ENCODE results near the gene PTPRH. TPM values are rescaled to one million over a fixed set of nuclear protein-coding genes. Genes with fewer than 3 reads are reported as not detected.
A peak's percentile ranks its signal among the peaks of the same experiment; 100 is the strongest.

The PTPRH gene, protein sequence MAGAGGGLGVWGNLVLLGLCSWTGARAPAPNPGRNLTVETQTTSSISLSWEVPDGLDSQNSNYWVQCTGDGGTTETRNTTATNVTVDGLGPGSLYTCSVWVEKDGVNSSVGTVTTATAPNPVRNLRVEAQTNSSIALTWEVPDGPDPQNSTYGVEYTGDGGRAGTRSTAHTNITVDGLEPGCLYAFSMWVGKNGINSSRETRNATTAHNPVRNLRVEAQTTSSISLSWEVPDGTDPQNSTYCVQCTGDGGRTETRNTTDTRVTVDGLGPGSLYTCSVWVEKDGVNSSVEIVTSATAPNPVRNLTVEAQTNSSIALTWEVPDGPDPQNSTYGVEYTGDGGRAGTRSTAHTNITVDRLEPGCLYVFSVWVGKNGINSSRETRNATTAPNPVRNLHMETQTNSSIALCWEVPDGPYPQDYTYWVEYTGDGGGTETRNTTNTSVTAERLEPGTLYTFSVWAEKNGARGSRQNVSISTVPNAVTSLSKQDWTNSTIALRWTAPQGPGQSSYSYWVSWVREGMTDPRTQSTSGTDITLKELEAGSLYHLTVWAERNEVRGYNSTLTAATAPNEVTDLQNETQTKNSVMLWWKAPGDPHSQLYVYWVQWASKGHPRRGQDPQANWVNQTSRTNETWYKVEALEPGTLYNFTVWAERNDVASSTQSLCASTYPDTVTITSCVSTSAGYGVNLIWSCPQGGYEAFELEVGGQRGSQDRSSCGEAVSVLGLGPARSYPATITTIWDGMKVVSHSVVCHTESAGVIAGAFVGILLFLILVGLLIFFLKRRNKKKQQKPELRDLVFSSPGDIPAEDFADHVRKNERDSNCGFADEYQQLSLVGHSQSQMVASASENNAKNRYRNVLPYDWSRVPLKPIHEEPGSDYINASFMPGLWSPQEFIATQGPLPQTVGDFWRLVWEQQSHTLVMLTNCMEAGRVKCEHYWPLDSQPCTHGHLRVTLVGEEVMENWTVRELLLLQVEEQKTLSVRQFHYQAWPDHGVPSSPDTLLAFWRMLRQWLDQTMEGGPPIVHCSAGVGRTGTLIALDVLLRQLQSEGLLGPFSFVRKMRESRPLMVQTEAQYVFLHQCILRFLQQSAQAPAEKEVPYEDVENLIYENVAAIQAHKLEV
- 175 TPM for total RNA-seq

DNA sequence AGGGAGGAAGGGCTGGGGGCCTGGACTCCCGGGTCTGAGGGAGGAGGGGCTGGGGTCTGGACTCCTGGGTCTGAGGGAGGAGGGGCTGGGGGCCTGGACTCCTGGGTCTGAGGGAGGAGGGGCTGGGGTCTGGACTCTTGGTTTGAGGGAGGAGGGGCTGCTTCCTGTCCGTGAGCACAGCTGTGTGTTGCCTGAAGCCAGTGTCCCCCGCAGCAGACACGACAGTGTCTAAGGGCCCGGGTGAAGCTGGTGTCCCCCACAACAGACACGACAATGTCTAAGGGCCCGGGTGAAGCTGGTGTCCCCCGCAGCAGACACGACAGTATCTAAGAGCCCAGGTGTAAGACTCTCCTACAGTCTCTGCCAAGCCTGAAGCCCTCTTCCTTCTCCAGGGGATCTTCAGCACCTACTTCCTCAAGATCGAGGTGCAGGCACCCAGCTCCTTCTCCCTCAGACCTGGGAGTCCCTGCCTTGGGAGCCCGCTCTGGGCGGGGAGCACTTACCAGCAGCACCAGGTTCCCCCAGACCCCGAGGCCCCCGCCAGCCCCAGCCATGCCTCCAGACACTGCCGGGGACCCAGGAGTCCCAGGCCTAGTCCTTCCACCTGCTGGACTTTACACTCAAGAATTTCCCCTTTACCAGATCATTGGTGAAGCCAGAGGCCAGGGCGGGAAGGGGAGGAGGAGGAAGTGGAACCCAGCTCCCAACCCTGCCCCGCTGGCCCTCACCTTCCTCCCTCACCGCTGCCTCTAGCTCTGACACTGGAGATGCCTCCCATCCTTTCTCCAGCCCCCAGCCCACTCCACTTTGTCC lies at the start of gene PTPRH:
TSS of gene PTPRH (minus strand) at position 622 of the 813 bp plus-strand sequence. CDS start at position 554, 68 bp downstream.
- DNase-seq (ENCODE audit: low spot score): peak; percentile 62

DNA sequence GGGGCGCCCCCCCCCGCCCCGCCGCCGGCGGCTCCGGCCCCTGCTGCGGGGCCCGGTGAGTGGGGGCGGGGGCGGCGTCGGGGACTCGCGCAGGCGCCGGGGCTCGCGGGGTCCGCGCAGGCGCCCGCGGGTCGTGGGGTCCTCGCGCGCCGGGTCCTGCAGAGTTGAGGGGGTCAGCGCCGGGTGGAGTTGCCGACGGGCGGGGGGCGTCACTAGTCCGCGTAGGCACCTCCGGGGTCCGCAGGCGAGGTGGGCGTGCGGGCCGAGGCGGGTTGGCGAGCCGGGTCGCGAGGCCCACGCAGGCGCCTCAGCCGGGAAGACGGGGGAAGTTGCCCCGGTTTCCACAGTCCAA lies 49.2 kb upstream of the PTPRH start:
- DNase-seq (ENCODE audit: low spot score): no peak

DNA sequence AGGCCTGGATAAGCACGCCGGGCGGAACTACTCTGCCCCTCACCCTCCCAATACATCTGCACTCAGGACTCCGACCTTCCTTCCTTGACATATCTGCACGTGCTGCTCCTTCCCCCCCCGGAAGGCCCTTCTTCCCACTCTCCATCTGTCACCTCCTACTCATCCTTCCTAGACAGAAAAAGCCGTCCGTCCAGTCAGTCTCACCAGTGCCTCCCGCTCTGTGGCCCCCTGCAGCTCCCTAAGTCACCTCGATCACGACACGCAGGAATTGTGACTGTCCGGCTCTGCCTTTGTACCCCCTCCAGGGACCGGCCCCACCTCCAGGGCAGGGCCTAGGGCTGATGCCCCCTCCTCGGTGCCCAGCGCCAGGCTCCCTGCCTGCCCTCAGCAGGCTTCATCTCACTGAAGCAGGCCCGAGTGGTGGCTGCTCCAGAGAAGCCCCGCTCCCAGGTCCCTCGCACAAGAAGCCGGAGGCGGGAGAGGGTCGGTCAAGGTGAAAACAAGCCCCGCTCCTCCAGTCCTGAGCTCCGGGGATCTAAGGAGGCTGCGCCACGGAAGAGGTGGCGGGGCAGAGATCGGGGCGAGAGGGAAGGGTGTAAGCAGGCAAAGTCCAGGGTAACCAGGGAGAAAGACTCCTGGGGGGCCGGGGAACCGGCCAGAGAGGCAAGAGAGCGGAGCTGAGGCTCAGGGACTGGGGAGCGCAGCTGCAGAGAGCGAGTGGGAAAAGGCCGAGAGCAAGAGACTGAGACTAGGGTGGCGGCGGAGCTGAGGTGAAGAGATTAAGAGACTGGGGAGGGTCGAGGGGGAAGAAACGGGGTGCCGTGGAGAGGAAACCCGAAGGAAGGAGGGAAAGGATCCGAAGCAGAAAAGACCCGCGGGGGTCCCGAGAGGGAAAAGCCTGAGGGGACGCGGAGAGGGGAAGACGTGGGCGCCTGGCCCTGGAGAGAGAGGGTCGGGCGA lies 48.4 kb upstream of the PTPRH start:
- no peak for DNase-seq (ENCODE audit: low spot score)

DNA sequence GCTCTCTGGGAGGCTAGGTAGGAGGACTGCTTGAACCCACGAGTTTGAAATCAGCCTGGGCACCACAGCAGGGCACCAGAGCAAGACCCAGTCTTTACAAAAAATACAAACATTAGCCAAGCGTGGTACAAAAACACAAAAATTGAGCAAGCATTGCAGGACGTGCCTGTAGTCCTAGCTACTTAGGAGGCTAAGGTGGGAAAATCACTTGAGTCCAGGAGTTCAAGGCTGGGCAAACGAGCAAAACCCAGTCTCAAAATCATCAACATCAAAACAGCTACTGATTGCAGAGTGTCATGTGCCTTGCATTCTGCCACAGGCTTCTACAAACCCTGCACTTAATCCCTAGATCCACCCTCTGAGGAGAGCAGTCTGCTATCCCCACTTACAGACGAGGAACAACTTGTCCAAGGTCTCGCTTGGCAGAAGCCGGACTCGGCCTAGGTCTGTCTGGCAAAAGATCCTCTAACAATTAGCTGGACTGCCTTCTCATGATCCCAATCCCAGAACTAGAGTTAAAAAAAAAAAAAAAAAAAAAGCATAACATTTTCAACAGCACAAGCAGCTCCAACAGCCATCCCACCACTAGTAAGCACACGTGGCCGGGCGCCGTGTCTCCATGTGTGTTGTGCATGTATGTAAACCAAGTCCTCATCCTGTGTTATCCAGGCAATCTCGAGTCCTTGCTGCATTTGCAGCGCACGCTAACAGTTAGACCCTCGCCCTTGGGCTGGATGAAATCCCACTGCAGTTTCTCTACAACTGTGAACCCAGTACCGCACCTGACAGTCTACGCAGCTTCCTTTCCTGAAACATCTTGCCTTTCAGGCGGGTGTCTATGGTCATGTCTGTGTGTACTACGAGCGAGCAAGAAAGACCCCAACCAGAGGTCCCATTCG lies 47.5 kb upstream of the PTPRH start:
- no peak for DNase-seq (ENCODE audit: low spot score)

DNA sequence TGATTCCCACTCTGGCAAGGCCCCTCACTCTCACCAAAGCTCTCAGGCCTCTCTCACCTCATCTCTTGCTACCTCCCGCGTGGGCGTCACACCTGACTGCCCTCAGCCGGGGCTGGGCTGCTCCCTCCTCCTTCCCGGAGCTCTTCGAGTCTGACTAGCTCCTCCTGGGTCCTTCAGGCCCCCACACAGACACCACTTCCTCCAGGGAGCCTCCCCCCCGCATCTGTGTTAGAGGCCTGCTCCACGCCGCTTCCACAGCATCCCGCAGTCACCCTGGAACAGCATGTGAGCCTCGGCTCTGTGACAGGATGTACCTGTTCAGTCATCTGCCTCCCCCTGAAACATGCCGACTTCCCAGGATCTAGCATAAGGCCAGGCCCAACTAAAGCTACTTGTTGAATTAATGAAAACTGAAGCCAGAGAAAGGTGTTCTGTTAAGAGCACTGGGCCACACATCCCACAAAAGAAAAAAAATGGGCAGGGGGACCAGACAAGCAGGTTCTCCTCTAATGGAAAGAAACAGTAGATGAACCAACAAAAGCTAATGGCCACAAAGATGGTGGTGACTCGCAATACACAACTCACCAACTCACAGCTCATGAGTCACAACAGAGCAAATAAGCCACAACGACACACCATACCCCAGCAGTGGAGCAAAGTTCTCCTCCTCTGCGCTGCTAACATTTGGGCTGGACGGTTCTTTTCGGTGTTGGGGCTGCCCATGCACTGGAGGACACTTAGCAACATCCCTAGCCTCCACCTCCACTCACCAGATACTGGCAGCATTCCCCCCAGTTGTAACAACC lies 46.5 kb upstream of the PTPRH start:
- DNase-seq (ENCODE audit: low spot score): no peak

DNA sequence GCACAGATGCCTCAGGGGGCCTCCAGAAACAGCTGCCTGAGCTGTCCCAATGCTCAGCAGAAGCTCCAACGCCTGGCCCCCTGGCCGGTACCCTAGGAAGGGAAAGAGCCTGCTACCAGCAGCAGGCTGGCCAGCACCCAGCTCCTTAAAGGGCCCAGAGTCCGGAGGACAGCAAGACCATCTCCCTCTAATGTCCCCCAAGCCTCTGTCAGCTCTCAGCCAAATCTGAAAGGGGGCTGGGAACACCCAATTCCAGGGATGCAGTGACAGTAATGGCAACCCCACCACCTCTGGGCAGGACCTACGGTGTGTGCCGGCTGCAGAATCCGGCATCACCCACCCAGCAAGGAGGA lies 45.3 kb upstream of the PTPRH start:
- no peak for DNase-seq (ENCODE audit: low spot score)

DNA sequence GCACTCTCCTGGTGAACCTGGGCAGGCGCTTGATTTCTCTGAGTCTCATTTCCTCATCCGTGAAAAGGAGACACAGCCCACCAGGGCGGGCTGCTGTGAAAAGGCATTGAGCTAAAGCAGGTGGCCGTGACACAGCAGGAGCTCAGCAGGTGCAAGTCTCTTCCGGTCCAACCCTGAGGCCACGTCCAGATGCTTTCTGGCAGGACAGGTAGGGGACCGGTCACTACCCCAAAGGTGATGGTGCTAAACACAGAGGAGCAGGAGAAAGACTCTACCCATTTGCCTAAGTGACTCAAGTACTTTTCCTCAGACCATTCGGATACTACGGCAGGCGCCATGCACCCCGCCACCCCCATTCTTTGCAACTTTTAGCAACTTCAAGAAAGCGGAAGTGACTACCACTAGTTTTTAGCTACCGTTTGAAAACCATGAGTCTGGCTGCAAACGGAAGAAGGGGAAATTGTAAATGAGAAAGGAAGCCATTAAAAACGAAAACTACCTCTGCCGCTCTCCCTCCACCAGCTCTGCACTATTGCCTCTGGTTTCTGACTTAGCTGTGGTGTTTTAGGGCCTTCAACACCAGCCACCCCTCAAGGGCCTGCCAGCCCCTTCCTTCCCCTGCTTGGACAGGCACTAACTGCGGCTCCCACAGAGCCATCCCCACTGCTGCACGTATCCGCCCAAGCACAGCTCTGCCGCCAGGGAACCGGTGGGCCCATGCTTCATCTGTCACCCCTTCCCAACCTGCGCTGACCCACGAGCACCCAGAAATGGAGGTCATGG lies 44.7 kb upstream of the PTPRH start:
- no peak for DNase-seq (ENCODE audit: low spot score)

DNA sequence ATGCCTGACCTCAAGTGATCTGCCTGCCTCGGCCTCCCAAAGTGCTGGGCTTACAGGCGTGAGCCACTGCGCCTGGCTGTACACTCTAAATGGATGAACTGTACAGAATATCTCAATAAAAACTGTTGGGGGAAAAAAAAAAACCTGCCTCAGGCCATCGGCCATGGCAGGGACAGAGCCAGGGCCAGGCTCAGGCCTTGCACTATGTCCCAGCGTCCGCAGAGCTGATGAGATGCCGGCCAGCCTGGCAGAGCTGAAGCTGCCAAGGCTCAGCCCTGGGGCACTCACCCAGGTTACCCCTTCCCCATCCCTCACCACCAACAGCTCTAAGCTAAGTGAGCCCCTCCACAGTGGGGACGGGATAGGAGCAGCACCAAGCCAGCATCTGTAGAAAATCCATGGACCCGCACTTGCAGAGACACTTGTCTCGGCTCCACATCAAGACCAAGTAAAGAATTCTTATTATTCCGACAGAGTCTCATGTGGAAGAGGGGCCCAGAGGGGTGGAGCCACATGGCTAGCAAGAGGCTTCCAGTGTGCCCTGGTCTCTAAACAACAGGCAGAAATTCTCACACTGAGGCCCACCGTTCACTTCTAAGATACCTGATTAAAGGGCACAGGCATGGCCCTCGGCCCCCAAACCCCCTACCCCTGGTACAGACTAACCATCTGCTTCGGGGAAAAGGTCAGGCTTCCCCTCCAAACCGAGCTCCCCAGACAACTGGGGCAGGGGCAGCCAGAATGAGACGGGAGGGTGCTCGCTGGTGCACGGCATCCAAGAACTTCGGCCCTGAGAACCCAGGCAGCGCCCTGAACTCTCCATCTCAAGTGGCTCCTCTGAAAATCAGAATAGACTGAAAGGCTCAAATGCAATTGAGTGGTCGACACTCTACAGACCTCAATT lies 43.7 kb upstream of the PTPRH start:
- DNase-seq (ENCODE audit: low spot score): no peak

DNA sequence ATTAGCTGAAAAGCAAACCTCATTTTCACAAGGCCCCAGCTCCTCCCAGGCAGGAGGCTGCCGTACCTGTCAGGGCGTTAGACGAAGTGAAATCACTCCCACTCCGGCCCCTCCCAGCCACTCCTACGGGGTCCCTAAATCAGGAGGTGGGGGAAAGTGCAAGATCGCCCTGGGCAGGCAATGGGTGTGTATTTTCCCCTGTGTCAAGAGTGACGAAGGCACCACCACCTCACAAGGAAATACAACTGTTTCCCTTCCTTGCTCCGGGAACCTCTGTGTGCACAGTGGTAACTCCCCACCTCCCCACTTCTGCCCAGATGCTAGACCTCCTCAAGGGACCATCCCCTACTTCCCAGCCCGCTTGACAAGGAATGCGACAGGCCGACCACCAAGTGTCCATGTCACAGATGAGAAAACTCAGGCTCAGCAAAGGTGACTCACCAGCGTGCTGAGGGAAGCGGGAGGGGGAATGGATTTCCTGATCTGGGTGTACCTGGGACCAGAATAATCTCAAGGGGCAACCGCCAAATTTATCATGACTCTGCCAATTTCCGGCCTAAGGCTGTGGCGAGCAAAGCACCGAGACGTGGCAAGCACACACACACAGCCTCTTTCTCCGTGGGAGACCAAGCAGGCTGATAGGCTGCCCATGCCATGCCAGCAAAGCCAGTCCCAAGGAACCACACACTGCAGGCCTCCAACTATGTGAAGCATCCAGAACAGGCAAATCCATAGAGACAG lies 42.2 kb upstream of the PTPRH start:
- no peak for DNase-seq (ENCODE audit: low spot score)

DNA sequence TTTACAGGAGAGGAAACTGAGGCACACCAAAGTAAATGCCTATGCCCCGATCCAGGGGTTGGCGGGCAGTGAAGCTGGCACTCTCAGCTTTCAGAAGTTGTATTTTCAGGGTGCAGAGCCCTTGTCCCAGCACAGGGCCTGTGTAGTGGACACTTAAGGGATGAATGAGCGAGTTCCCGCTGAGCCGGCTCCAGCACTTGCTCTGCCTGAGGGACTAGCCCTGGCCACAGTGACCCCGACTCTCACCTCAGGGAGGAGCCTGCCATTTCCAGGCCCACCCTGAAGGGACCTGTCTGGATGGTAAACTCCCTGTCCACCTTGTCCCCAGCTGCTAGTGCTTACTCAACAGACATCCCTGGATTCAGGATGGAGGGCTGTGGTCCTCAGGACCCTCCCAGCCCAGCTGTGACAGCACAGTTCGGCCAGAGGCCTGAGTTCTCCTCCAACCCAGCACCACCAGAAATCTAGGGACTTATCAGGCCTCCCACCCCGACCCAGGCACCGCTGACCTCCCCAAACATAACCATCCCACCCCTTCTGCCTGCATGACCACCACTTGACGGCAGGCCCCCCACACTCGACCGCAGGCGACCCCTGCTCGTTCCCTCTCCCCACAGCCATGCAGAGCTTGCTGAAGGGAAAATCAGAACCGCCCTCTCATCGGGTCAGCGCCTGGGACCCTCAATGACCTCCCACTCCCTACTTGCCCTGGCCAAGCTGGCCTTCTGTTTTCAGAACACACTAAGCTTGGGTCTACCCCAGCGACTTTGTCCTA lies 41.1 kb upstream of the PTPRH start:
- DNase-seq (ENCODE audit: low spot score): no peak

DNA sequence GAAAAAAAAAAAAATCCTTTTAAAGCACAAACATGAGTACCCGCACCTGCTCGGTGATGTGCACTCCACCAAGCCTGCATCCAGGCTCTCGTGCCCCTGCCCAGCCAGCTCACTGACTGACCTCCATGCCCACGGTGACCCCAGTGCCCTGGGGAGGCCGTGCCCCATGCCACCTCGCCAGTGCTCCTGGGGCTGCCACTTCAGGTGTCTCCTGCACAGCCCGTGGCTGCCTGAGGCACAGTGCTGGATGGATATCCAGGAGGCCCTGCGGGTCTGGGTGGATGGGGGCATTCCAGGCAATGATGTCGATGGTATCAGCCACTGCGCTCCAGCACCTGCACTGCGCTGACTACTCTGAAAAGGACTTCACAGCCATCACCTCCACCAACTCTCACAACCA lies 40.5 kb upstream of the PTPRH start:
- no peak for DNase-seq (ENCODE audit: low spot score)

DNA sequence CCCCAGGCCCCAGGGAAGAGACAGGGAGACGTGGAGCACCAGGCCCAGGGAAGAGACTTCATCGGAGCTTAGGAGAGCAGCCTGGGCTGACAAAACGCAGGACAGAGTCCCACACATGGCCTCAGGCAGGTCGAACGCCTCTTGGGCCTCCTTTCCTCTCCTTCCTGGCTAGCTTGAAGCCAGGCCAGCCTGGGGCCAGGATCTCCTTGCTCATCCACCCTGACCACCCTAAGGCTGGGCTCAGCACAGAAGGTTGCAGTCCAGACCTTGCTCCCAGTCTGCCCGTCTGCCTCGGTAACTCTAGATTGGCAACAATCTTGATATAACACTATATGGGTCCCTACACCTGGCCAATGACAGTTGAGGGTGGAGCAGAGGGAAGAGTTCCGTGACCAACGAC lies 39.4 kb upstream of the PTPRH start:
- DNase-seq (ENCODE audit: low spot score): no peak

DNA sequence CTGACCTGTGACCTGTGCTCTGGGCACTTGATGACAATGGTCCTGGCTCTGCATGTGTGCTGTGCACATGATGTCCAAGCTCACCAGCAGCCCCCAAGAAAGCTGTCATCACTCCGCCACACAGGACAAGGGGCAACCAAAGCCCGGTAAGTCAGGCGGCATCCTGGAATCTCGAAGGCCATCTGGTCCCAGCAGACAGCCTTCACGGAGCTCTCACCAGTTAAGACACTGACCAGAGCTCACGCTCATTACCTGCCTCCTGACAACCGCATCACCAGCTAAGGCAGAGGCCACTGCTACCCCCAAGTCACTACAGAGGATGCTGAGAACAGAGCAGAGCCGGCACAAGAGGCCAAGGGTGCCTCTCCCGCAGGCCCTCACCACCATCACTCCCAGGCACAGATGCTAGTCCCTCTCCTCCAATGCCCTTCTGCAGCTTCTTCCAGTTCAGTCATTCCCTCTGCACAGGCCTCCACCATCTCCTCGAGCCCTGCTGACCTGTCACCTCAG lies 38.9 kb upstream of the PTPRH start:
- no peak for DNase-seq (ENCODE audit: low spot score)

DNA sequence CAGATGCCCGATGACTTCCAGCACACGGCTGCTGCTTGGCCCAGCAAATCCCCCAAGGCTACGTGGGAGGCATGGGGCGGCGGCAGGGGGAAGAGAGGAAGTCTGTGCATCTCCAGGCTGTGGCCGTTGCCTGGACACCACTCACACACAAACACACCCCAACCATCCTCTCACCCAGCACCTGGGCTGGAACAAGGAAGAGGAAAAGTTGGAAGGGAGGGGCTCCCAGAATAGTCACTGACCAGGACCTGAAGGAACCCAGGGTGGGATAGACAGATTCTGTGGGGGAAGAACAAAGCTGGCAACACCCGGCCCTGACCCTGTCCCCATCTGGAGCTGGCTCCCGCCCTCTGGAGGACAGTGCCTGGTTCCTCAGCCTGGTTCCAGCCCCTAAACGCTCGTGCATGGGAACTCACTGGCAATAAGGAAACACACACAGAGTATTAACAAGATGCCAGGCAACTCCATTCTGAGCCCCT lies 38.4 kb upstream of the PTPRH start:
- DNase-seq (ENCODE audit: low spot score): no peak

All from mucosa of gallbladder (tissue), 1 donor.